Measurements from ENCODE around the gene NLRP8.

- TF ChIP-seq POLR2A (IDR thresholded peaks at IDR 0.05) (no peak), CTCF (IDR thresholded peaks at IDR 0.05) (no peak), POLR2AphosphoS5 (IDR thresholded peaks at IDR 0.05; ENCODE audit: insufficient read depth in 1 of 2, low read depth in 1 of 2) (no peak)
Observed at GRCh38 chr19:55898911-55899310, 48.7 kb upstream of the NLRP8 start.

Data from vagina (tissue), 2 donors.